ENCODE measurements around the gene VCX3B.
"Not testable (repeated sequence)": the region's sequence is repeated elsewhere in the genome, so short reads cannot be mapped to it uniquely, and the experiment has no call there.

Gene VCX3B

GRCh38 chrX:8433109-8434062, 31.2 kb upstream of the VCX3B start:
- H3K9me3 ChIP-seq (ENCODE audit: severe bottlenecking) = no peaks in the 10 kb centered on the region
- no peaks in the 10 kb centered on the region for H3K27me3 ChIP-seq (ENCODE audit: insufficient read depth, low read depth, severe bottlenecking)
- H3K36me3 ChIP-seq = no peaks in the 10 kb centered on the region
- H3K4me3 ChIP-seq (ENCODE audit: low read depth, low read length) = no peak overlapping the region
- TF ChIP-seq CTCF (IDR thresholded peaks at IDR 0.05; ENCODE audit: low read depth, low read length) = no peak
- H3K27ac ChIP-seq = no peak overlapping the region
- no peak for DNase-seq

DNA sequence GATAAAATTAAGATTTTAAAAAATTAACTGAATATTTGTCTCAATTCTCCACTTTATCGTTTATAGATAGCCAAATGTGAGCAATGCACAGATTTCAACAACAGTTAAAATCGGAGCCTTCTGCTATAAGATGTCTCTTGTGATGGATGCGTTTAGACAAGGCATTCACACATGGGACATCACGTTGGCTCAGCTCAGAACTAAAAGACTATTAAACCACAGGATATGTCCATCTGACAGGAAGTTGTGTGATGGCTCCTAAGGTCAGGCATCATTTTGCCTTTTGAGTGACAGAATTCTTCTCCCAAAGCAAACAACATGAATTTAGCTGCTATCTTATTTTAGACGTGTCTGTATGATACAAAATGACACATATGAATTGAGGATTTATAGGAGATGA, 17.3 kb upstream of the VCX3B start:
- no peak for DNase-seq
- no peak overlapping the region for H3K27ac ChIP-seq
- no peaks in the 10 kb centered on the region for H3K27me3 ChIP-seq (ENCODE audit: insufficient read depth, low read depth, severe bottlenecking)
- no peaks in the 10 kb centered on the region for H3K9me3 ChIP-seq (ENCODE audit: severe bottlenecking)
- H3K36me3 ChIP-seq = no peaks in the 10 kb centered on the region
- no peak overlapping the region for H3K4me3 ChIP-seq (ENCODE audit: low read depth, low read length)
- no peak for TF ChIP-seq CTCF (IDR thresholded peaks at IDR 0.05; ENCODE audit: low read depth, low read length)

DNA sequence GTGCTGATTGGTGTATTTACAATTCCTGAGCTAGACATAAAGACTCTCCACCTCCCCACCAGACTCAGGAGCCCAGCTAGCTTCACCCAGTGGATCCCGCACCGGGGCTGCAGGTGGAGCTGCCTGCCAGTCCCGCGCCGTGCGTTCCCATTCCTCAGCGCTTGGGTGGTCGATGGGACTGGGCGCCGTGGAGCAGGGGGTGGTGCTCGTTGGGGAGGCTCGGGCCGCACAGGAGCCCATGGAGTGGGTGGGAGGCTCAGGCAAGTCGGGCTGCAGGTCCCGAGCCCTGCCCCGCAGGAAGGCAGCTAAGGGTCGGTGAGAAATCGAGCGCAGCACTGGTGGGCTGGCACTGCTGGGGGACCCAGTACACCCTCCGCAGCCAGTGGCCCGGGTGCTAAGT, 12.3 kb upstream of the VCX3B start:
- DNase-seq; H3K4me3 ChIP-seq (ENCODE audit: low read depth, low read length); H3K27ac ChIP-seq; H3K36me3 ChIP-seq; H3K27me3 ChIP-seq (ENCODE audit: insufficient read depth, low read depth, severe bottlenecking); H3K9me3 ChIP-seq (ENCODE audit: severe bottlenecking): not testable (repeated sequence)

DNA sequence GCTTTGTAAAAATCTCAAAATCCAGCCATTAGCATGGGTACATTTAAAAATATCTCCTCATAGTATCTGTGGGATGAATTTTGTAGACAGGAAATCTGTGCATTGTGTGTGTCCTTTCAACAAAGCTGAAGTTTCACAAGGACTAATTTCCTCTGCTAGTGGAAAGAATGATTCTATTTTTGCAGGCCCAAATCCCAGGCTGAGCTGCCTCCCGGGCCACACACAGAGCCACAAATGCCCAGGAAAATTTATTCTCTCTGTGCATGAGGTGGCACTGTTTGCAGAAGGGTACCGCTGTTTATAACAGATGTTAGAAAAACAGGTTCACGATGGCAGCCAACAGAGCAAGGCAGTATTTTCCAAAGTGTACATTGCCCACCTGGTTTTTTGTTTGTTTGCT, 11.0 kb upstream of the VCX3B start:
- Histone ChIP-seq H3K27ac (no peak overlapping the region), H3K27me3 (ENCODE audit: insufficient read depth, low read depth, severe bottlenecking) (no peaks in the 10 kb centered on the region), H3K9me3 (ENCODE audit: severe bottlenecking) (no peaks in the 10 kb centered on the region), H3K4me3 (ENCODE audit: low read depth, low read length) (no peak overlapping the region), H3K36me3 (no peaks in the 10 kb centered on the region)
- DNase-seq = no peak
- TF ChIP-seq CTCF (IDR thresholded peaks at IDR 0.05; ENCODE audit: low read depth, low read length) = no peak

DNA sequence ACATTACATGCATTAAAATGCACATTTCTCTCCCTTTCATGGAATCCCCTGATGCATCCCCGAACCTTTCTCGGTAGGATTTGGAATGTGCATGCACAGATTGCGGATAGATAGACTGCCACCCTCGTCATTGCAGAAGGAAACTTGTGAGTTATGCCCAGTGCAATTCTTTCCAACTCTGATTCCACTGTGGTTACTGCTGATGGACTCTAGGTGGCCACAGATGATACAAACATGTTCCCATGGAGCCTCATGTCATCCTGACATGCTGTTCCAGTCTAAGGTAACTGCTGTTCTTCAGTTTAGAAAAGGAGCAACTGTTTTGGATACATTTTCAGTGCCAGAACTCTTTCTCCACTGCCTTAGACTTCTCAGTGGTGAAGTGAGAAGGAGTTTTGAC, 9.1 kb upstream of the VCX3B start:
- H3K36me3 ChIP-seq = no peaks in the 10 kb centered on the region
- peak; percentile 64 for TF ChIP-seq CTCF (IDR thresholded peaks at IDR 0.05; ENCODE audit: low read depth, low read length)
- no peak overlapping the region for H3K4me3 ChIP-seq (ENCODE audit: low read depth, low read length)
- DNase-seq = no peak
- H3K27ac ChIP-seq = no peak overlapping the region
- no peaks in the 10 kb centered on the region for H3K9me3 ChIP-seq (ENCODE audit: severe bottlenecking)
- no peaks in the 10 kb centered on the region for H3K27me3 ChIP-seq (ENCODE audit: insufficient read depth, low read depth, severe bottlenecking)

DNA sequence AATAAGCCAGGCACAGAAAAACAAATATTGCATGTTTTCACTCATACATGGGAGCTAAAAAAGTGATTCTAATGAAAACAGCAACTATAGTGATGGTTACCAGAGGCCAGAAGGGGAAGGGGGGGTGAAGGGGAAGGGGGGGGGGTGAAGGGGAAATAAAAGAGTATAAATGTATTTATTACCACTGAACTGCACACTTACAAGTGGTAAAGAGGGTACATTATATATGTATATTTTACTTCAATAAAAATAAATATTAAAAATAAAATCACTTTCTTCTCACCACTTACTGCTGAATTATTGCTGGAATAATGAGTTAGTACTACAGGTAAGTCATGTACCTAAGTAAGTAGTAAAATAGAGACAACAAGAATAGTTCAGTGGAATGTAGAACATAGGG, 2.1 kb upstream of the VCX3B start:
- no peak for TF ChIP-seq CTCF (IDR thresholded peaks at IDR 0.05; ENCODE audit: low read depth, low read length)
- Histone ChIP-seq H3K36me3 (no peaks in the 10 kb centered on the region), H3K27me3 (ENCODE audit: insufficient read depth, low read depth, severe bottlenecking) (no peaks in the 10 kb centered on the region), H3K9me3 (ENCODE audit: severe bottlenecking) (no peaks in the 10 kb centered on the region), H3K4me3 (ENCODE audit: low read depth, low read length) (no peak overlapping the region), H3K27ac (no peak overlapping the region)
- DNase-seq = no peak

All from WERI-Rb-1 (cell line).